Neural cell (in vitro differentiated cells): Measurements from ENCODE around the gene FGF12.

Experiments used
- EP300 ChIP-seq: fragments of 450-650 bp; conservative IDR thresholded peaks from 2 replicates; pipeline ENCODE4 v1.6.1; 2014; ENCODE audit warnings: antibody characterized with exemption, mild to moderate bottlenecking, moderate library complexity; ENCODE audit not compliant: poor library complexity, severe bottlenecking
- EZH2 ChIP-seq: fragments of 200-600, 300-800 bp; shearing (Covaris generic), sonication (generic); IDR thresholded peaks from 2 replicates; pipeline ENCODE4 v1.6.1; 2014; ENCODE audit warnings: antibody characterized with exemption, low read length, borderline replicate concordance, mild to moderate bottlenecking; ENCODE audit not compliant: insufficient read depth, poor library complexity, severe bottlenecking
- MXI1 ChIP-seq: fragments of 450-650 bp; conservative IDR thresholded peaks from 2 replicates; pipeline ENCODE4 v1.6.1; 2014; ENCODE audit warnings: antibody characterized with exemption, mild to moderate bottlenecking; ENCODE audit not compliant: poor library complexity, severe bottlenecking
- POLR2AphosphoS5 ChIP-seq: IDR thresholded peaks from 2 replicates; pipeline ENCODE4 v1.6.1; 2012
- RAD21 ChIP-seq: fragments of 450-650 bp; conservative IDR thresholded peaks from 2 replicates; pipeline ENCODE4 v1.6.1; 2014; ENCODE audit warnings: antibody characterized with exemption, mild to moderate bottlenecking, moderate library complexity
- SMC3 ChIP-seq: fragments of 450-650 bp; conservative IDR thresholded peaks from 2 replicates; pipeline ENCODE4 v1.6.1; 2014; ENCODE audit warnings: antibody characterized with exemption, mild to moderate bottlenecking, moderate library complexity; ENCODE audit not compliant: poor library complexity
- TAF1 ChIP-seq: IDR thresholded peaks from 2 replicates; pipeline ENCODE4 v1.6.1; 2012; ENCODE audit warnings: low read depth
- TF ChIP-seq, protein P1 (sequence below): fragments of 450-650 bp; IDR thresholded peaks from 2 replicates; pipeline ENCODE4 v1.5.1; 2014; ENCODE audit warnings: antibody characterized with exemption, mild to moderate bottlenecking, moderate library complexity; ENCODE audit not compliant: poor library complexity, severe bottlenecking
- TF ChIP-seq, protein P2 (sequence below): IDR thresholded peaks from 2 replicates; pipeline ENCODE4 v1.6.1; 2012; ENCODE audit warnings: borderline replicate concordance

- TF ChIP-seq, protein P1, sequence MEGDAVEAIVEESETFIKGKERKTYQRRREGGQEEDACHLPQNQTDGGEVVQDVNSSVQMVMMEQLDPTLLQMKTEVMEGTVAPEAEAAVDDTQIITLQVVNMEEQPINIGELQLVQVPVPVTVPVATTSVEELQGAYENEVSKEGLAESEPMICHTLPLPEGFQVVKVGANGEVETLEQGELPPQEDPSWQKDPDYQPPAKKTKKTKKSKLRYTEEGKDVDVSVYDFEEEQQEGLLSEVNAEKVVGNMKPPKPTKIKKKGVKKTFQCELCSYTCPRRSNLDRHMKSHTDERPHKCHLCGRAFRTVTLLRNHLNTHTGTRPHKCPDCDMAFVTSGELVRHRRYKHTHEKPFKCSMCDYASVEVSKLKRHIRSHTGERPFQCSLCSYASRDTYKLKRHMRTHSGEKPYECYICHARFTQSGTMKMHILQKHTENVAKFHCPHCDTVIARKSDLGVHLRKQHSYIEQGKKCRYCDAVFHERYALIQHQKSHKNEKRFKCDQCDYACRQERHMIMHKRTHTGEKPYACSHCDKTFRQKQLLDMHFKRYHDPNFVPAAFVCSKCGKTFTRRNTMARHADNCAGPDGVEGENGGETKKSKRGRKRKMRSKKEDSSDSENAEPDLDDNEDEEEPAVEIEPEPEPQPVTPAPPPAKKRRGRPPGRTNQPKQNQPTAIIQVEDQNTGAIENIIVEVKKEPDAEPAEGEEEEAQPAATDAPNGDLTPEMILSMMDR = peak; percentile 98
- TF ChIP-seq EP300 (peak; percentile 47), SMC3 (peak; percentile 98), RAD21 (peak; percentile 100), EZH2 (no peak), POLR2AphosphoS5 (no peak), MXI1 (no peak), TAF1 (no peak)
- TF ChIP-seq, protein P2, sequence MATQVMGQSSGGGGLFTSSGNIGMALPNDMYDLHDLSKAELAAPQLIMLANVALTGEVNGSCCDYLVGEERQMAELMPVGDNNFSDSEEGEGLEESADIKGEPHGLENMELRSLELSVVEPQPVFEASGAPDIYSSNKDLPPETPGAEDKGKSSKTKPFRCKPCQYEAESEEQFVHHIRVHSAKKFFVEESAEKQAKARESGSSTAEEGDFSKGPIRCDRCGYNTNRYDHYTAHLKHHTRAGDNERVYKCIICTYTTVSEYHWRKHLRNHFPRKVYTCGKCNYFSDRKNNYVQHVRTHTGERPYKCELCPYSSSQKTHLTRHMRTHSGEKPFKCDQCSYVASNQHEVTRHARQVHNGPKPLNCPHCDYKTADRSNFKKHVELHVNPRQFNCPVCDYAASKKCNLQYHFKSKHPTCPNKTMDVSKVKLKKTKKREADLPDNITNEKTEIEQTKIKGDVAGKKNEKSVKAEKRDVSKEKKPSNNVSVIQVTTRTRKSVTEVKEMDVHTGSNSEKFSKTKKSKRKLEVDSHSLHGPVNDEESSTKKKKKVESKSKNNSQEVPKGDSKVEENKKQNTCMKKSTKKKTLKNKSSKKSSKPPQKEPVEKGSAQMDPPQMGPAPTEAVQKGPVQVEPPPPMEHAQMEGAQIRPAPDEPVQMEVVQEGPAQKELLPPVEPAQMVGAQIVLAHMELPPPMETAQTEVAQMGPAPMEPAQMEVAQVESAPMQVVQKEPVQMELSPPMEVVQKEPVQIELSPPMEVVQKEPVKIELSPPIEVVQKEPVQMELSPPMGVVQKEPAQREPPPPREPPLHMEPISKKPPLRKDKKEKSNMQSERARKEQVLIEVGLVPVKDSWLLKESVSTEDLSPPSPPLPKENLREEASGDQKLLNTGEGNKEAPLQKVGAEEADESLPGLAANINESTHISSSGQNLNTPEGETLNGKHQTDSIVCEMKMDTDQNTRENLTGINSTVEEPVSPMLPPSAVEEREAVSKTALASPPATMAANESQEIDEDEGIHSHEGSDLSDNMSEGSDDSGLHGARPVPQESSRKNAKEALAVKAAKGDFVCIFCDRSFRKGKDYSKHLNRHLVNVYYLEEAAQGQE = no peak
These were observed 283.1 kb downstream of the FGF12 start for GRCh38 chr3:192444096-192444790.
